Left lung (tissue), 10 donors: ENCODE measurements around the gene TTLL1. TPM values are rescaled to one million over a fixed set of nuclear protein-coding genes. Genes with fewer than 3 reads are reported as not detected.
A peak's percentile ranks its signal among the peaks of the same experiment; 100 is the strongest.

Experiments used
- ATAC-seq: fragments of 200-7000 bp; cut with Tn5 transposase; one replicate; pipeline ENCODE4 v1.9.1; 2020; ENCODE audit warnings: moderate library complexity
- DNase-seq, 4 donors: peaks; one replicate each; pipeline ENCODE4 v3.0.0-alpha.2; 2013 to 2020
- H3K27ac ChIP-seq, 2 donors: fragments of 200-600 bp; sonication (generic) in 1 of 2; one replicate each; pipeline versions ENCODE4 v1.5.0 to v1.8.0; 2020 to 2021
- H3K27me3 ChIP-seq, 2 donors: fragments of 200-600 bp; sonication (generic) in 1 of 2; one replicate each; pipeline versions ENCODE4 v1.5.0 to v1.8.0; 2020 to 2021
- H3K36me3 ChIP-seq, 2 donors: fragments of 200-600 bp; sonication (generic) in 1 of 2; one replicate each; pipeline versions ENCODE4 v1.5.0 to v1.8.0; 2020 to 2021
- H3K4me1 ChIP-seq, 2 donors: fragments of 200-600 bp; one replicate each; pipeline ENCODE4 v1.8.0; 2021
- H3K4me3 ChIP-seq, 2 donors: fragments of 200-600 bp; sonication (generic) in 1 of 2; one replicate each; pipeline versions ENCODE4 v1.5.0 to v1.8.0; 2020 to 2021; ENCODE audit warnings: mild to moderate bottlenecking in 1 of 2
- H3K9me3 ChIP-seq, 2 donors: fragments of 200-600 bp; sonication (generic) in 1 of 2; one replicate each; pipeline versions ENCODE4 v1.5.0 to v1.8.0; 2020 to 2021
- CTCF ChIP-seq, 2 donors: fragments of 200-600 bp; sonication (generic) in 1 of 2; IDR thresholded peaks; one replicate each; pipeline versions ENCODE4 v1.5.0 to v1.8.0; 2021; ENCODE audit warnings: antibody characterized with exemption in 2 of 2
- intact Hi-C, 2 donors: fragments of 100-400 bp; cut with DNase I; formaldehyde crosslinking; loops; one replicate each; pipeline versions ENCODE4 v1.11.2 to v1.14.2; 2022
- polyA plus RNA-seq, 6 donors: library from polyadenylated mRNA; unstranded; fragments of 120-200 nt; gene quantifications; one replicate each; pipeline ENCODE4 v1.2.1, GENCODE V29; 2013; ENCODE audit not compliant: insufficient read length in 6 of 6
- total RNA-seq, 2 donors: library from RNA; stranded (reverse); fragmentation: NEBNext Ultra II Directional; extraction: Animal tissue kit (Norgen Biotek cat#: 25700); gene quantifications; one replicate each; pipeline ENCODE4 v1.2.1, GENCODE V29; 2021
- donor health status: DM: no; HTN: yes; CAD: no.
- donor health status: DM: no; HTN: no; CAD: no.

The TTLL1 gene
- total and polyA plus RNA-seq, 8 donors = 5.3 to 19.1 (median 16.2) TPM

DNA sequence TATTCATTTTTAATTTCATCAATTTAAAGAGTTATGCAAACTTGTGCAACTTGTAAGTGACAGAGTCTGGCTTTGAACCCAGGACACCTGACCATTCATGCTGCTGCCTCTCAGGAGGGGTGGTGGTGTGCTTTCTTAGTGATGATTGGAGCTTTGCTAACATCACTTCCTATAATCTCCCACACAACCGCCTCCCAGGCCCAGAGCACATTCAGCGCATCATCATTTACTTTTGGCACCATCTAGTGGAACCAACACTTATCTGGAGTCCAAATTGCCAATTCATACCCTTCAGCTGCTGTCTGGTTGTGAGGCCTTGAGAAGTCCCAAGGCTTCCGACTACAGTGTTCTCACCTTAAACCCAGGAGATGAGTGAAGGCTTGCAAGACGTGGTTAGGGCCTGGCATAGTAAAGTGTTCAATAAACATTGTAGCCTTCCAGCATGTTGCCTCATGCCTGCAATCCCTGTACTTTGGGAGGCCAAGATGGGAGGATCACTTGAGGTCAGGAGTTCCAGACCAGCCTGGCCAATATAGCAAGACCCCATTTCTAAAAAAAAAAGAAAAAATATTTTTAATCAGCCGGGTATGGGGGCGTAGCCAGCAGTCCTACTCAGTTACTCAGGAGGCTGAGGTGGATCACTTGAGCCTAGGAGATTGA lies 1.1 kb upstream of the TTLL1 start:
- no peaks in the 10 kb centered on the region for H3K9me3 ChIP-seq
- no peak overlapping the region for H3K4me3 ChIP-seq
- no peaks in the 10 kb centered on the region for H3K27me3 ChIP-seq
- H3K4me1 ChIP-seq = peaks cover 0 to 14% of the 10 kb centered on the region in 2 donors
- intact Hi-C loops = no loop called here
- ATAC-seq (peak; percentile 46), DNase-seq (peak in 3 of 4 donors; percentile 49 to 70 (median 49))
- H3K27ac ChIP-seq = peak overlapping the region in 1 of 2 donors; percentile 14
- H3K36me3 ChIP-seq = no peaks in the 10 kb centered on the region
- peak; percentile 13 to 25 for TF ChIP-seq CTCF (IDR thresholded peaks at IDR 0.05)

GRCh38 chr22:43088627-43088983 lies 586 bp downstream of the TTLL1 start:
- Histone ChIP-seq H3K27me3 (no peaks in the 10 kb centered on the region), H3K4me3 (peak overlapping the region; percentile 60 to 90), H3K27ac (peak overlapping the region in 1 of 2 donors; percentile 62), H3K36me3 (no peaks in the 10 kb centered on the region), H3K9me3 (no peaks in the 10 kb centered on the region), H3K4me1 (peaks cover 0 to 14% of the 10 kb centered on the region in 2 donors)
- DNase-seq = no peak
- no peak for ATAC-seq
- TF ChIP-seq CTCF (IDR thresholded peaks at IDR 0.05) = no peak
- intact Hi-C loops = no loop called here

GRCh38 chr22:43085658-43086606 lies 3.3 kb downstream of the TTLL1 start:
- no peak for DNase-seq
- peaks cover 0 to 14% of the 10 kb centered on the region in 2 donors for H3K4me1 ChIP-seq
- H3K27ac ChIP-seq = no peak overlapping the region
- no peak for TF ChIP-seq CTCF (IDR thresholded peaks at IDR 0.05)
- no peak overlapping the region for H3K4me3 ChIP-seq
- intact Hi-C loops = no loop called here
- no peak for ATAC-seq
- no peaks in the 10 kb centered on the region for H3K27me3 ChIP-seq
- no peaks in the 10 kb centered on the region for H3K36me3 ChIP-seq
- H3K9me3 ChIP-seq = no peaks in the 10 kb centered on the region

DNA sequence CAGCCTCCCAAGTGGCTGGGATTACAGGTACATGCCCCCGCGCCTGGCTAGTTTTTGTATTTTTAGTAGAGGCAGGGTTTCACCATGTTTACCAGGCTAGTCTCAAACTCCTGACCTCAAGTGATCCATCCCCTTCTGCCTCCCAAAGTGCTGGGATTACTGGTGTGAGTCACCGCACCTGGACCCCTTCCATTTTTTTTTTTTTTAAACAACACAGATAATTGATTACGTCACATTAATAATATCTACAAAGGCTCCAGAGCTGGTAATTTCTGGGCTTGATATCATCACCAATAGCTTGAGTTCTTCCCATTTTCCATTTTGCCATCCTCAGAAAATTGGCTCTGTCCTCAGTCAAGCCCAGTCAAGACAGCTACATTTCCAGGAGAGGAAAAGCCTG lies 7.2 kb downstream of the TTLL1 start:
- no peak for TF ChIP-seq CTCF (IDR thresholded peaks at IDR 0.05)
- Histone ChIP-seq H3K4me1 (no peaks in the 10 kb centered on the region), H3K36me3 (no peaks in the 10 kb centered on the region), H3K27me3 (no peaks in the 10 kb centered on the region), H3K4me3 (no peak overlapping the region), H3K9me3 (no peaks in the 10 kb centered on the region), H3K27ac (no peak overlapping the region)
- intact Hi-C loops = no loop called here
- no peak for DNase-seq
- no peak for ATAC-seq

DNA sequence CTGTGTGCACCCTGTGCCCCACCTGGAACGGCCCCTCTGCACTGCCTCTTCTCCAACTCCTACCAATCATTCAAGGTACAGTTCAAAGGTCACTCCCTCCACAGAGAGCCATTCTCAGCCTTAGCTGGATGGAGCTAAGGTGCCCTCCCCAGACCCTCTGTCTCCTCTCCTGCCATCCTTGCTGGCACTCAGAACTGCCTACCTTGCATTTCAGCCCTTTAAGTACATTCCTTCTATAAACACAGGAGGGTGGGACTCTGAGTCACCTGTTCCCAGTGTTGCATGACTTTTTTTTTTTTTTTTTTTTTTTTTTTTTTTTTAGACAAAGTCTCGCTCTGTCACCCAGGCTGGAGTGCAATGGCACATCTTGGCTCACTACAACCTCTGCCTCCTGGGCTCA lies 8.6 kb downstream of the TTLL1 start:
- DNase-seq (peak in 1 of 4 donors; percentile 26), ATAC-seq (peak; percentile 95)
- Histone ChIP-seq H3K36me3 (no peaks in the 10 kb centered on the region), H3K4me1 (no peaks in the 10 kb centered on the region), H3K27me3 (no peaks in the 10 kb centered on the region), H3K4me3 (no peak overlapping the region), H3K9me3 (no peaks in the 10 kb centered on the region), H3K27ac (no peak overlapping the region)
- intact Hi-C loops = no loop called here
- TF ChIP-seq CTCF (IDR thresholded peaks at IDR 0.05) = no peak
